Chondrocyte (in vitro differentiated cells): ENCODE measurements around the gene PACS1. TPM values are rescaled to one million over a fixed set of nuclear protein-coding genes. Genes with fewer than 3 reads are reported as not detected.
A peak's percentile ranks its signal among the peaks of the same experiment; 100 is the strongest.

Source experiments
- DNase-seq: peaks from one replicate; pipeline ENCODE4 v3.0.0; 2021; ENCODE audit warnings: mixed read lengths, low spot score
- H3K27ac Mint-ChIP-seq: one replicate; pipeline ENCODE4 v1.8.0; 2021; ENCODE audit warnings: mild to moderate bottlenecking, moderate library complexity, mixed read lengths; ENCODE audit not compliant: unreplicated experiment
- H3K27me3 Mint-ChIP-seq: 2 replicates; pipeline ENCODE4 v1.8.0; 2021; ENCODE audit warnings: low read depth, mixed read lengths
- H3K36me3 Mint-ChIP-seq: 2 replicates; pipeline ENCODE4 v1.8.0; 2021; ENCODE audit warnings: low read depth, mixed read lengths
- H3K4me1 Mint-ChIP-seq: 2 replicates; pipeline ENCODE4 v1.8.0; 2021; ENCODE audit warnings: low read depth, mild to moderate bottlenecking, mixed read lengths
- H3K4me3 Mint-ChIP-seq: one replicate; pipeline ENCODE4 v1.8.0; 2021; ENCODE audit warnings: mild to moderate bottlenecking, moderate library complexity, mixed read lengths; ENCODE audit not compliant: unreplicated experiment
- H3K9me3 Mint-ChIP-seq: 2 replicates; pipeline ENCODE4 v1.8.0; 2021; ENCODE audit warnings: low read depth, mixed read lengths
- total RNA-seq: library from RNA; stranded (reverse); gene quantifications from 3 replicates; pipeline ENCODE4 v1.2.1, GENCODE V29; 2021
- TF ChIP-seq, protein P1 (sequence below): fragments of 200-600 bp; sonication (generic); IDR thresholded peaks from 2 replicates; pipeline ENCODE4 v1.5.0; 2021; ENCODE audit warnings: antibody characterized with exemption, mild to moderate bottlenecking, moderate library complexity

Gene PACS1
- total RNA-seq, 1 donor from 2014 or later, result 90.7 TPM

DNA sequence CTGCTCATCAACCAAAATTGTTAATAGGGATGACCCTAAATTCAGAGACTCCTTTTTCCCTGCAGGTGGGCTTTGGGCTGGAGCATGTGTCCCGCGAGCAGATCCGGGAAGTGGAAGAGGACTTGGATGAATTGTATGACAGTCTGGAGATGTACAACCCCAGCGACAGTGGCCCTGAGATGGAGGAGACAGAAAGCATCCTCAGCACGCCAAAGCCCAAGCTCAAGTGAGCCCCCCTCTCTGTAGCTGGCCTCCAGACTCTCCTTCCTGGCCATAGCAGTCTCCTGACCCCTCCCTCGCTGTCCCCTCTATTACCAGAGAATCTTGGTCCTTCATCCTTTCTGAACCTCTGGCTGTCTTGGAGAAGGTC is 150.5 kb downstream of the PACS1 start:
- H3K4me1 Mint-ChIP-seq, result peaks cover 3% of the 10 kb centered on the region
- H3K36me3 Mint-ChIP-seq, result peaks cover 29% of the 10 kb centered on the region
- H3K27ac Mint-ChIP-seq, result no peak overlapping the region
- TF ChIP-seq, protein P1, sequence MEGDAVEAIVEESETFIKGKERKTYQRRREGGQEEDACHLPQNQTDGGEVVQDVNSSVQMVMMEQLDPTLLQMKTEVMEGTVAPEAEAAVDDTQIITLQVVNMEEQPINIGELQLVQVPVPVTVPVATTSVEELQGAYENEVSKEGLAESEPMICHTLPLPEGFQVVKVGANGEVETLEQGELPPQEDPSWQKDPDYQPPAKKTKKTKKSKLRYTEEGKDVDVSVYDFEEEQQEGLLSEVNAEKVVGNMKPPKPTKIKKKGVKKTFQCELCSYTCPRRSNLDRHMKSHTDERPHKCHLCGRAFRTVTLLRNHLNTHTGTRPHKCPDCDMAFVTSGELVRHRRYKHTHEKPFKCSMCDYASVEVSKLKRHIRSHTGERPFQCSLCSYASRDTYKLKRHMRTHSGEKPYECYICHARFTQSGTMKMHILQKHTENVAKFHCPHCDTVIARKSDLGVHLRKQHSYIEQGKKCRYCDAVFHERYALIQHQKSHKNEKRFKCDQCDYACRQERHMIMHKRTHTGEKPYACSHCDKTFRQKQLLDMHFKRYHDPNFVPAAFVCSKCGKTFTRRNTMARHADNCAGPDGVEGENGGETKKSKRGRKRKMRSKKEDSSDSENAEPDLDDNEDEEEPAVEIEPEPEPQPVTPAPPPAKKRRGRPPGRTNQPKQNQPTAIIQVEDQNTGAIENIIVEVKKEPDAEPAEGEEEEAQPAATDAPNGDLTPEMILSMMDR, result no peak
- DNase-seq, result peak; percentile 27
- H3K9me3 Mint-ChIP-seq, result no peaks in the 10 kb centered on the region
- no peak overlapping the region for H3K4me3 Mint-ChIP-seq
- H3K27me3 Mint-ChIP-seq, result no peaks in the 10 kb centered on the region

DNA sequence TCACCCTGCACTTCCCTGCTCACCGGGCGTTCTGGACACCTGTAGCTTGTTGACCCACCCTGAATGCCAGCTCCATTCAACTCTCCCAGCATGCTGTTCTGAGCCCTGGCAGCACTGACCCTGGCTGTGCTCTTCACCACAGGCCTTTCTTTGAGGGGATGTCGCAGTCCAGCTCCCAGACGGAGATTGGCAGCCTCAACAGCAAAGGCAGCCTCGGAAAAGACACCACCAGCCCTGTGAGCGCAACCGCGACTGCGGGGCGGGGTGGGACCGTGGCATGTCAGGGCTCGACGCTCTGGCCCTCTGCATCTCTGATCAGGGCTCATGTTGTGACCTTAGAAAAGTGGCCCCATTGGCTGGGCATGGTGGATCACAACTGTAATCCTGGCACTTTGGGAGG is 150.9 kb downstream of the PACS1 start:
- peak; percentile 58 for DNase-seq
- Mint-ChIP-seq H3K4me1 (peaks cover 3% of the 10 kb centered on the region), H3K9me3 (no peaks in the 10 kb centered on the region), H3K36me3 (peaks cover 28% of the 10 kb centered on the region), H3K27me3 (no peaks in the 10 kb centered on the region), H3K27ac (no peak overlapping the region), H3K4me3 (no peak overlapping the region)
- TF ChIP-seq, protein P1, result no peak

DNA sequence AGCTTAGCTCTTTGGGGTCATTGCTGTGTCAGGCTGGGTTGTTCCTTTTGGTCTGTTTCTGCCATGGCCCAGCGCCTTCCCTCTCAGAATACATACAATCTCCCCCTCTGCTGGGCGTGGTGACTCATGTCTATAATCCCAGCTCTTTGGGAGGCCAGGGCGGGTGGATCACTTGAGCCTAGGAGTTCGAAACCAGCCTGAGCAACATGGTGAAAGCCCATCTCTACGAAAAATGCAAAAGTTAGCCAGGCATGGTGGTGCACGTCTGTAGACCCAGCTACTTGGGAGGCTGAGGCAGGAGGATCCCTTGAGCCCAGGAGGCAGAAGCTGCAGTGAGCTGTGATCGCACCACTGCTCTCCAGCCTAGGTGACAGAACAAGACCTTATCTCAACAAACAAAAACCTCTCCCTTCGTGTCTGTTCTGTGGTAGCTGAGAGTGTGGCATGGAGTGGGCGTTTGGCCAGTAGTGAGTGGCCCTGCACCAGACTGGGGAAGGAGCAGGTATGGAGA is 151.7 kb downstream of the PACS1 start:
- Mint-ChIP-seq H3K36me3 (peaks cover 20% of the 10 kb centered on the region), H3K27ac (peak overlapping the region; percentile 64)

DNA sequence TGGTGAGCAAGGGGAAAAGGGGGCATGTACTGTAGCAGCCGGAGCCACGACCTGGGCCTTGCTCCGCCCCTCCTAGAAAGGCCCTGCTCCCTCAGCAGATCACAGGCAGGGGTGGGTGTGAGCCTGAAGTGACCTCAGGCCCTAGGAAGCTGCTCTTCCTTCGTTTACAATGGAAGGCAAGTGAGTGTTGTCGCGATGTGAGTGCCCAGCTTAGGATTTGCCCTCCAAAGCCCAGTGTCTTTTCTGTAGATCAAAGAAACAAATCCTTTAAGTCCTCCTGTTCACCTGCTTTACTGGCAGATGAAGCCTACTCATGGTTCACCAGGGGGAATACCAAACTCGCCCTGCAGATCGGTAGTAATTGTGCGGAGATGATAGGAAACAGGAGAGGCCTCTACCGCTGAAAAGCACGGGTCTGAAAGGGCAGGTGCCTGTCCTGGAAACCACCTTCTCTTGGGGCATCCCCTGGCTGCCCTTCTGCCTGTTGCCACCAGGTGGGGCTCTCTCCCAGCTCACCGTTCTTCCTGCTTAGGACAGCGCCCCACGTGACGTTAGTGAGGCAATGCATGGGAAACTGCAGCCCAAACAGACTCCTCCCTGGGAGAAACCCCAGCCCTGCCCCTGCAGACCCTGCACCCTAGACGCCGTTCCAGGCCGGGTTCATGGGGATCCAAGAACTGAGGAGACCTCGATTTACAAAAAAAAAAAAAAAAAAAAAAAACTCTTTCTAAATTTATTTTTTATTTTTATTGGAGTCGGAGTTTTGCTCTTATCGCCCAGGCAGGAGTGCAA is 152.5 kb downstream of the PACS1 start:
- no peaks in the 10 kb centered on the region for H3K27me3 Mint-ChIP-seq
- peaks cover 17% of the 10 kb centered on the region for H3K36me3 Mint-ChIP-seq
- TF ChIP-seq, protein P1, result peak; percentile 98
- H3K27ac Mint-ChIP-seq, result peak overlapping the region; percentile 89
- peak; percentile 90 for DNase-seq
- H3K9me3 Mint-ChIP-seq, result no peaks in the 10 kb centered on the region
- peaks cover 3% of the 10 kb centered on the region for H3K4me1 Mint-ChIP-seq
- H3K4me3 Mint-ChIP-seq, result no peak overlapping the region

More for the DNA sequence above, 151.7 kb downstream of the PACS1 start:
- no peak overlapping the region for H3K4me3 Mint-ChIP-seq
- H3K4me1 Mint-ChIP-seq, result peaks cover 3% of the 10 kb centered on the region
- H3K27me3 Mint-ChIP-seq, result no peaks in the 10 kb centered on the region
- TF ChIP-seq, protein P1, result no peak
- peak; percentile 41 for DNase-seq
- H3K9me3 Mint-ChIP-seq, result no peaks in the 10 kb centered on the region

DNA sequence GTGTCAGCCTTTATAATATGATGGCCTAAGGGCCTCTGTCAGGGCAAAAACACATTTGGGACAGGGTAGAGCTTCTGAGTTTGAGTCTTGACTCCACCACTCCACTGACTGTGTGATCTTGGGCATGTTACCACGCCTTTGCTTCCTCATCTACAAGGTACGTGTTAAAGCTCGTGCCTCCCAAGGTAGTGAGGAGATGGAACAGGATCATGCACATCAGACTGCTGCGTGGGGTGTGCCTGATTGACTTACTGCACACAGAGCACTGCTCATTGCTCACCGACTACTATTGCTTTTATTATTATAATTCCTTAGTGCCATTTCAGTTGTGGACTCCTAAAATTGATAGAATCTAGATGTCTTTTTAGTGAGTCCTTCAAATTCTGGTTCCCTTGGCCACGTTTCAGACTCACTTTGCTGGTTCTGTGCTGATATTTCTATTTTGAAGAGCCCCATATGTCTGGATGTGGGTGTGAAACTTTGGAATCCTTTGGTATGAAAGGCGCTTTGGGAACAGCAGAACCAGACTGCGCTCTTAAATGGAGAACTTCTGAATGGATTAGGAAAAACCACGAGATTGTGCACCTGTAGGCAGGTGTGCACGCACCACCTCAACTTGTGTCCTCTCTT is 154.3 kb downstream of the PACS1 start:
- Mint-ChIP-seq H3K4me3 (no peak overlapping the region), H3K27me3 (no peaks in the 10 kb centered on the region), H3K4me1 (peaks cover 3% of the 10 kb centered on the region), H3K36me3 (peaks cover 11% of the 10 kb centered on the region), H3K9me3 (no peaks in the 10 kb centered on the region), H3K27ac (no peak overlapping the region)
- peak; percentile 33 for DNase-seq
- TF ChIP-seq, protein P1, result no peak
